OCI-LY3 (cell line): ENCODE results near the gene ESYT1.

Source experiments
- EZH2phosphoT487 ChIP-seq: fragments of 200-600 bp; shearing (Covaris generic); IDR thresholded peaks from 2 replicates; pipeline ENCODE4 v1.6.1; 2018; ENCODE audit warnings: antibody characterized with exemption, mixed run types, low read depth
- TF ChIP-seq, protein P1 (sequence below): fragments of 200-600, 300-600 bp; sonication (generic); IDR thresholded peaks from 2 replicates; pipeline ENCODE4 v1.5.1; 2014; ENCODE audit warnings: antibody characterized with exemption, low read length, low read depth

DNA sequence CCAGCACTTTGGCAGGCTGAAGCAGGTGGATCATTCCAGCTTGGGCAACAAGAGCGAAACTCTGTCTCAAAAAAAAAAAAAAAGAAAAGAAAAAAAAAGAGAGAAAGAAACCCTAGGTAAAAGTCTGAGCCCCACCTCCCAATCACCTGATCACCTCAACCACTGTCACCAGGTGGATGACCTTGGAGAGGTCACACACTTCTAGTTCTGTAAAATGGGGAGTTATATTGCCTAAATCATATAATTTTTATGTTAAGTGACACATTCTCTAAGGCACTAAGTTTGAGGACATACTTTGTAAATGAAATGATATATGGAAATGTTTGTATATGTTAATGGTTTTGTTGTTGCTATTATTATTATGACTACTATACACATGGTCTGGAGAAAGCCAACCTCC lies 49.6 kb upstream of the ESYT1 start:
- TF ChIP-seq, protein P1, sequence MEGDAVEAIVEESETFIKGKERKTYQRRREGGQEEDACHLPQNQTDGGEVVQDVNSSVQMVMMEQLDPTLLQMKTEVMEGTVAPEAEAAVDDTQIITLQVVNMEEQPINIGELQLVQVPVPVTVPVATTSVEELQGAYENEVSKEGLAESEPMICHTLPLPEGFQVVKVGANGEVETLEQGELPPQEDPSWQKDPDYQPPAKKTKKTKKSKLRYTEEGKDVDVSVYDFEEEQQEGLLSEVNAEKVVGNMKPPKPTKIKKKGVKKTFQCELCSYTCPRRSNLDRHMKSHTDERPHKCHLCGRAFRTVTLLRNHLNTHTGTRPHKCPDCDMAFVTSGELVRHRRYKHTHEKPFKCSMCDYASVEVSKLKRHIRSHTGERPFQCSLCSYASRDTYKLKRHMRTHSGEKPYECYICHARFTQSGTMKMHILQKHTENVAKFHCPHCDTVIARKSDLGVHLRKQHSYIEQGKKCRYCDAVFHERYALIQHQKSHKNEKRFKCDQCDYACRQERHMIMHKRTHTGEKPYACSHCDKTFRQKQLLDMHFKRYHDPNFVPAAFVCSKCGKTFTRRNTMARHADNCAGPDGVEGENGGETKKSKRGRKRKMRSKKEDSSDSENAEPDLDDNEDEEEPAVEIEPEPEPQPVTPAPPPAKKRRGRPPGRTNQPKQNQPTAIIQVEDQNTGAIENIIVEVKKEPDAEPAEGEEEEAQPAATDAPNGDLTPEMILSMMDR, result no peak
- no peak for TF ChIP-seq EZH2phosphoT487
